NCI-H2196 (cell line): Measurements from ENCODE around the gene FGF23.

ENCODE experiments used
- DNase-seq: peaks from one replicate; lab custom pipeline; 2025; ENCODE audit not compliant: unreplicated experiment; lab: John Stamatoyannopoulos, UW

FGF23 gene

GRCh38 chr12:4386801-4387200, 7.3 kb upstream of the FGF23 start:
- DNase-seq = no peak

GRCh38 chr12:4383304-4383865, 3.9 kb upstream of the FGF23 start:
- no peak for DNase-seq

GRCh38 chr12:4380332-4380731, 820 bp upstream of the FGF23 start:
- no peak for DNase-seq

GRCh38 chr12:4378772-4379171, 740 bp downstream of the FGF23 start:
- no peak for DNase-seq

GRCh38 chr12:4375449-4375848, 4.1 kb downstream of the FGF23 start:
- DNase-seq = no peak

GRCh38 chr12:4372653-4373052, 6.9 kb downstream of the FGF23 start:
- DNase-seq = no peak

- DNase-seq = no peak
These were observed 9.2 kb downstream of the FGF23 start for GRCh38 chr12:4370265-4370664.

- DNase-seq = no peak
These were observed 10.0 kb downstream of the FGF23 start for GRCh38 chr12:4369548-4369947.

- DNase-seq = no peak
These were observed 13.4 kb downstream of the FGF23 start for GRCh38 chr12:4366090-4366489.

- DNase-seq = no peak
These were observed 23.5 kb downstream of the FGF23 start for GRCh38 chr12:4356041-4356327.

GRCh38 chr12:4355156-4356040, 24.1 kb downstream of the FGF23 start:
- DNase-seq = no peak

GRCh38 chr12:4353785-4354208, 25.7 kb downstream of the FGF23 start:
- DNase-seq = peak; percentile 1

- DNase-seq = no peak
These were observed 32.6 kb downstream of the FGF23 start for GRCh38 chr12:4346931-4347330.

GRCh38 chr12:4331842-4332241, 47.7 kb downstream of the FGF23 start:
- no peak for DNase-seq

- DNase-seq = no peak
These were observed 48.3 kb downstream of the FGF23 start for GRCh38 chr12:4331221-4331620.

GRCh38 chr12:4330203-4330602, 49.3 kb downstream of the FGF23 start:
- DNase-seq = no peak

GRCh38 chr12:4327293-4327692, 52.2 kb downstream of the FGF23 start:
- no peak for DNase-seq

- DNase-seq = no peak
These were observed 53.5 kb downstream of the FGF23 start for GRCh38 chr12:4325966-4326365.

GRCh38 chr12:4324366-4324765, 55.1 kb downstream of the FGF23 start:
- DNase-seq = no peak

- no peak for DNase-seq
These were observed 56.1 kb downstream of the FGF23 start for GRCh38 chr12:4323396-4323795.

- DNase-seq = no peak
These were observed 56.8 kb downstream of the FGF23 start for GRCh38 chr12:4322726-4323125.

- peak; percentile 87 for DNase-seq
These were observed 58.4 kb downstream of the FGF23 start, which contains the start of gene TIGAR for GRCh38 chr12:4320853-4321701. Gene TIGAR (plus strand): TSS chr12:4321213. CDS start chr12:4321272, 59 bp downstream.
